ENCODE results near the gene GPR143. TPM values are rescaled to one million over a fixed set of nuclear protein-coding genes. Genes with fewer than 3 reads are reported as not detected.

Gene GPR143
- total and polyA plus RNA-seq, 9 of the 15 experiments (the other 6 are each of a cell fraction or from before 2014, with no cell fraction given) = not detected

- FAIRE-seq (no peak), ATAC-seq (no peak), DNase-seq (ENCODE audit: extremely low read depth in 1 of 4, low spot score in 3 of 4) (no peak)
- no peaks in the 10 kb centered on the region for H3K36me3 ChIP-seq (ENCODE audit: control insufficient read depth, insufficient read depth, low read length)
- ChIA-PET POLR2A (no interaction called here), CTCF (ENCODE audit: low intra/inter-chr PET ratio) (no interaction called here)
- no peak overlapping the region for H3K4me2 ChIP-seq (ENCODE audit: insufficient read depth, low read length)
- H4K20me1 ChIP-seq (replicated peaks; ENCODE audit: control insufficient read depth, insufficient read depth, low read length) = no peaks in the 10 kb centered on the region
- 1% methylated on average over 8 of the region's 8 CpGs for WGBS (ENCODE audit: insufficient coverage, low coverage, missing lambda C conversion rate)
- in situ Hi-C loops (cut with MboI) = no loop called here
- H2AFZ ChIP-seq (ENCODE audit: low read depth, low read length) = no peak overlapping the region
- no peaks in the 10 kb centered on the region for H3K9me1 ChIP-seq (ENCODE audit: control insufficient read depth, insufficient read depth, low read length)
- BruUV-seq (replicated peaks) = no TSS peak
- no peaks in the 10 kb centered on the region for H3K4me1 ChIP-seq (replicated peaks in 1 of 2; ENCODE audit: control insufficient read depth in 2 of 2, insufficient read depth in 2 of 2, low read length in 2 of 2)
- H3K9me3 ChIP-seq (replicated peaks; ENCODE audit: control insufficient read depth, insufficient read depth, low read depth, low read length) = no peaks in the 10 kb centered on the region
- H3K9ac ChIP-seq (ENCODE audit: insufficient read depth in 1 of 2, low read depth in 2 of 2, low read length in 2 of 2) = no peak overlapping the region
- no peak overlapping the region for H3K27ac ChIP-seq (ENCODE audit: extremely low read depth, low read depth, low read length)
- H3K79me2 ChIP-seq (ENCODE audit: control insufficient read depth, insufficient read depth, low read length) = no peaks in the 10 kb centered on the region
- no peak overlapping the region for H3K4me3 ChIP-seq
- TF ChIP-seq THAP12 (CRISPR knock-in tag; IDR thresholded peaks at IDR 0.05) = no peak
- no peak for TF ChIP-seq ZMIZ1 (IDR thresholded peaks at IDR 0.05; ENCODE audit: low read depth in 2 of 2, low read length in 2 of 2)
- TF ChIP-seq NUFIP1 (IDR thresholded peaks at IDR 0.05; ENCODE audit: partially characterized antibody) = no peak
- peaks cover 0 to 25% of the 10 kb centered on the region in 2 experiments; a peak in 2 of 5 replicates for H3K27me3 ChIP-seq (ENCODE audit: control insufficient read depth in 2 of 2, insufficient read depth in 2 of 2, low read length in 2 of 2)
- intact Hi-C loops (cut with micrococcal nuclease) = no loop called here
Measured at GRCh38 chrX:9775930-9776329, 10.3 kb upstream of the GPR143 start.
